HG03025 (cell line): ENCODE data around the gene TMEM79.
"Not testable (repeated sequence)": the region's sequence is repeated elsewhere in the genome, so short reads cannot be mapped to it uniquely, and the experiment has no call there.

Source experiments
- ATAC-seq: cut with Tn5 transposase; IDR thresholded peaks from one replicate; pipeline ENCODE4 v1.9.1; 2021; ENCODE audit warnings: mild to moderate bottlenecking, moderate library complexity; ENCODE audit not compliant: unreplicated experiment, low FRiP score

Gene TMEM79

DNA sequence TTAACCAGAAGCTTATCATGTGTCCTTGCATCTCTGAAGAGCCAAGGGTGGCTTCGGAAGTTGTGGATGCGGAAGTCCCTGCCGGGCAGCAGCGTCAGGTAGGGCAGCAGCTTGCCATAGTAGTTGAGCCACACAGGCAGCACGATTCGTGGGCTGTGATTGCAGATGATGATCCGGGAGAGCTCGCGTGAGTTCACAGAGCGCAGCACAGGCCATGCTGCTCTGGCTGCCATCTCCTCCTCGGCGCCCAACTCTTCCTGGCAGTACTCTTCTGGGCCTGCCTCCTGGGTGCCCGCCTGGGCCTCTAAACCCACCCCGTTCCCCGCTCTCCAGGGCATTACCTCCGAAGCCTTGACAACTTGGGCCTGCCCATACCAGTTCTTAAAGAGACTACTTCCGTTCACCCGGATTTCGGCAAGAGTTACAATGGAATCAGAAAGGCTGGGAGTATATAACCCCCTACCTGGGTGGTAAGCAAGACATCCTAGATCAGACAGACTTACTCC is 14.8 kb downstream of the TMEM79 start, which contains the start of gene VHLL:
Gene VHLL, minus strand, starts transcription at position 456 of the 506 bp plus-strand sequence. Its CDS starts 118 bp downstream, at position 338.
- ATAC-seq = no peak

DNA sequence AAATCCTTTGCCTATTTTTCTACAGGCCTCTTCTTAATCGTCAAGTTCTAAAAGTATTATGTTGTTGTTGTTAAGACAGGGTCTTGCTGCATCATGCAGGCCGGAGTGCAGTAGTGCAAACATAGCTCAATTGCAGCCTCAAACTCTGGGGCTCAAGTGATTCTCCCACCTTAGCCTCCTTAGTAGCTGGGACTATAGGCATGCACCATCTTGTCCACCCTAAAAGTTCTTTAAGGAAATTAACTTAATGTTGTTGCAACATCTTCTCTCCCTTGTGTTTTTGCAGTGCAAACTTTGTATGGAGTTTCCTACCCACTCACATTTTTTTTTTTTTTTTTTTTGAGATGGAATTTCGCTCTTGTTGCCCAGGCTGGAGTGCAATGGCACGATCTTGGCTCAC is 19.1 kb downstream of the TMEM79 start:
- no peak for ATAC-seq

DNA sequence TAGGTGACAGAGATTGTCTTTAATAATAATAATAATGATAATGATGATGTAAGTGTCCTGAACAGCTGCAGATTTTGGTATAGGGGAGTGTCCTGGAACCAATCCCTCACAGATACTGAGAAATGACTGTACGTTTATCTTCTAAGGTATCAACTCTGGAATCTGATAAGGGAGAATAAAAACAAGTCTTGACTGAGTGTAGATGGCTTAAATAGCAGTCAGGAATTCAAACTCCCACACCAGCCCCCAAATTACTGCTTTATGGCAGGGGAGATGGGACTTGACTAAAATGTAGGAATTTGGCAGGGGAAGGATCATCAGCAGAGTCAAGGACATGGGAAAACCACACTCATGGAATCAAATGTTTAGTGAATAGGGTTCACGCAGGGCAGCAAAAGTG is 21.1 kb downstream of the TMEM79 start:
- no peak for ATAC-seq

DNA sequence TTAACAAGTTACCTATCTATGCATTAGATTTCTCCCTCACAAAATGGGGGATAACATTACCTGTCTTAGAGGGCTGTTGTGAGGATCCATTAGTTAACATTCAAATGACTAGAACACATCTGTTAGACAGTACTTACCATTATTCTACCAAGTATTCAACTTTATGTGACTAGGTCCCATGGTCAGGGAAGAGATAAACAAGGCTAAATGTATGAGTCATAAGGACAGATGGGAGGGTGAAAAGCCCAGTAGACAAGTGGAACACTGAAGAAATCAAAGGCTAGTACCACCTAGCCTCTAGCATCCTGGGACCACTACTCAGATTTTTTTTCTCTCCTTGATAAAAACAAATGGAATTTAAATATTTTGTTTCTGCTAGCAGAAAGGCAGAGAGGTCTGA is 24.0 kb downstream of the TMEM79 start:
- ATAC-seq = no peak

DNA sequence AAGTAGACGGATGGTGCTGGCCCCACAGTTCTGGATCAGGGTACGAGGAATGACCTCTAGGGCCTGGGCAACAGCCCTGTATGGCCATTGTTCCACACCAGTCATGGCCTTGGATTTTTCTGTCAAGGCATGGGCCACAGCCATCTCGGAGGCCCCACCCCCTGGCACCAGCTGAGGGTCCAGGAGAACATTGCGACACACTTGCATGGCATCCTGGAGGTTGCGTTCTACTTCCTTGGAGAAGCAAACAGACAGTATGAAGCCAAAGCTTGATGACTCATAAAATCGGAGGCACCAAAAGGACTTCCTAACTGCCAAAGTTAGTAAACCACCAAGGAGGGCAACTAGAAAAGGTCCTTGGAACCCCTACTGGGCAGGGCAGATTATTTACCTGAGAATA is 26.8 kb downstream of the TMEM79 start:
- ATAC-seq = no peak

DNA sequence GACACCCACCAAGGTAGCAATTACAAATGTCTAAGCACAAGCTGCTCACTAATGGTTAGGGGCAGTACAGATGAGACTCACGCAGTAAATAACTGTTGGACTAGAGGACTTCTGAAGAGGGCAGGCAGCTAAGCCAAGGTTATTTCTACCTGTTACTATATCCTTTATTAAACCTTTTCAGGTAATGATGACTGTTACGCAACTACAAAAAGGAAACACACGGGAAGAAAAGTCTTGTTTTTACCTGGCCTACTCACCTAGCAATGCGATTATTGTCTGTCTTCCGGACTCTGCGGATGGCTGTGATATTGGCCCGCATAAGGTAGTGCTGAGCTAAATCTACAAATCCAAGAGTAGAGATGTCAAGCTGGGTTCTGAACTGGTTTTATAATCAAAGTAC is 32.8 kb downstream of the TMEM79 start:
- ATAC-seq = no peak

DNA sequence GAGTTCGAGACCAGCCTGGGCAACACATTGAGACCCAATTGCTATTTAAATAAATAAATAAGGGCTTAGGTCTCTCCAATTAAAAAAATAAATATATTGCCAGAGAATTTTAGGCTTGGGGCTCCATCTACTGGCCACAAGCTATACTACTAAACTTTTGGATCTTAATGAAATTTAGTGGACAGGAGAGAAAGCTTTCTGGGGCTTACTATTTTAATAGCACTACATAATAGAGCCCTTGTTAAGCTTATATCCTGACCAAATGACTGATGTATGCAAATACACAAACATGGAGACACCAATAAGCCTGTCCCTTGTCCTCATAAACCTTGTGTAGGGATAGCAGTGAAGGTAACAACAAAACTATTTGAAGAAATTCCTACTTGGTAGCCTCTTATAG is 35.5 kb downstream of the TMEM79 start:
- no peak for ATAC-seq

DNA sequence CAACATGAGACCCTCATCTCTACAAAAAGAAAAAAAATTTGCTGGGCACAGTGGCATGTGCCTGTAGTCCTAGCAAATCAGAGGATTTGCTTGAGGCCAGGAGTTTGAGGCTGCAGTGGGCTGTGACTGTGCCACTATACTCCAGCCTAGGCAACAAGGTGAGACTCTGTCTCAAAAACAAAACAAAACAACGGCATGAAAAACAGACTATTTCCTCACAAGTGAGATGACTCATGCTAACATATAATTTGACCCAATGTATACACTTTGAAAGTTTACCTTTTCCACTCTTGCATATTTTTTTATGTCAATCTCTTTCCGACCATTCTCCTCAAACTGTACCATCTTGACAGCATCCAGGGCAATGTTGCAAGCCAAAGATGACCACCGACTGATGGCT is 36.4 kb downstream of the TMEM79 start:
- ATAC-seq = no peak

DNA sequence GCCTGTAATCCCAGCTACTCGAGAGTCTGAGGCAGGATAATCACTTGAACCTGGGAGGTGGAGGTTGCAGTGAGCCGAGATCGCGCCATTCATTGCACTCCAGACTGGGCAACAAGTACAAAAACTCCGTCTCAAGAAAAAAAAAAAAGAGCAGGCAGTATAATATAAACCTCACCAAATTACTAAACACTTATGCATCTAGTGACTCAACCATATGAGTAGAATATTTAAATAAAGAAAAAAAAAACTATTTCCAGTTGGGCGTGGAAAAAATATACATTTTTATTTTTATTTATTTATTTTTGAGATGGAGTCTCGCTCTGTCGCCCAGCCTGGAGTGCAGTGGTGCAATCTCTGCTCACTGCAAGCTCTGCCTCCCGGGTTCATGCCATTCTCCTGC is 39.1 kb downstream of the TMEM79 start:
- not testable (repeated sequence) for ATAC-seq

DNA sequence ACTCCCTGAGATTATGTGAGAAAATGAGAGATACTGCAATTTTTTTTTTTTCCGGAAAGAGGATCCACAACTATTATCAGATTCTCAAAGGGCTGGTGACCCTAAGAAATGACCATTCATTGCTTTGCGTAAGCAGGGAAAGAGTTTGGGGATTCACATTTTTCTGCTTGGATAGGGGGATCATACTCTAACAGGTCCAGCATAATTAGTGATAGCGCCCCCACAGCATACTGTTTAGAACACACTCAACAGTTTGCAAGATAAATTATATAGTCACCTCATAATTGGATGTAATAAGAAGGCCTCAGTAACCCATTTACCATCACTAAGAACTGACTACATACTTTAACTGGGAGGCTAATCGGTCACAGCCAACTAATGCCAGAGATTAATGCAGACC is 52.1 kb downstream of the TMEM79 start:
- ATAC-seq = no peak

DNA sequence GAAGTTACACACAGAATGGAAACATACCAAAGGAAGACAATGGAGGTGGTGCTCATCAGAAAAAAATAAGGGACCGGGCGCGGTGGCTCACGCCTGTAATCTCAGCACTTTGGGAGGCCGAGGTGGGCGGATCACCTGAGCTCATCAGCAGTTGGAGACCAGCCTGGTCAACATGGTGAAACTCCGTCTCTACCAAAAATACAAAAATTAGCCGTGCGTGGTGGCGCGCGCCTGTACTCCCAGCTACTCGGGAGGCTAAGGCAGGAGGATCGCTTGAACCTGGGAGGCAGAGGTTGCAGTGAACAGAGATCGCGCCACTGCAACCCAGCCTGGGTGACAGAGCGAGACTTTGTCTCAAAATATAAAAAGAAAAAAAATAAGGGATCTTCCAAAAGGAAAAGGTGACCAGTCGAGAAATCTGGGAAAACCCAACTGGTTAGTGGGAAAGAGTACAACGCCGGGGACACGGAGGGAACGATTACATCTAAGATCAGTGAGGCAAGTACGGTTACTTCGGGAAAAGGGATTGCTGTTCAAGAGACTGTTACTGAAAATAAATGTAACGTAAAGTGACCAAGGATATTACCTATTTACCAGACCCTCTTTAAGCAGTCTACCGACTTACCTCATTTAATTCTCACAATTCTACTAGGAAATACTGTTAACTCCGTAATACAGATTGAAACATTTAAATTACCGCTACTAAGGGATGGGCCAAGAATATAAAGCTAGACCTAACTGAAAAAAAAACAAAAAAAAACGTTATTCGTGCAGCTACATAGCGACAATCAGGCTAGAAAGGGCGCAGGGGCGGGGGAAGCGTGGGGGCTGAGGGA is 53.1 kb downstream of the TMEM79 start:
- no peak for ATAC-seq

DNA sequence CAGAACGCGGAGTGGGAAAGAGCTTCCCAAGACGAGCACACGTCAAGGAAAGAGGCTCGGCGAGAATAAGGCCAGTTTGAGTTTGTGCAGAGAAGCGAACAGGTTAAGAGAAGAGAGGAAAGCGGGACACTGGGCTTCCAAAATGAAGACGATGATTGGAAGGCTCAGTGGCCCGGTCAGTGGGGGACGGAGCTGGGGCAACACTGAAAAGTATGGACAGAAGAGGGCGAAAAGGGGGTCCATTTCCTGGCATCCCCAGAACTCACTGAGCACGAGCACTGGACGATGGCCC is 53.7 kb downstream of the TMEM79 start:
- no peak for ATAC-seq

DNA sequence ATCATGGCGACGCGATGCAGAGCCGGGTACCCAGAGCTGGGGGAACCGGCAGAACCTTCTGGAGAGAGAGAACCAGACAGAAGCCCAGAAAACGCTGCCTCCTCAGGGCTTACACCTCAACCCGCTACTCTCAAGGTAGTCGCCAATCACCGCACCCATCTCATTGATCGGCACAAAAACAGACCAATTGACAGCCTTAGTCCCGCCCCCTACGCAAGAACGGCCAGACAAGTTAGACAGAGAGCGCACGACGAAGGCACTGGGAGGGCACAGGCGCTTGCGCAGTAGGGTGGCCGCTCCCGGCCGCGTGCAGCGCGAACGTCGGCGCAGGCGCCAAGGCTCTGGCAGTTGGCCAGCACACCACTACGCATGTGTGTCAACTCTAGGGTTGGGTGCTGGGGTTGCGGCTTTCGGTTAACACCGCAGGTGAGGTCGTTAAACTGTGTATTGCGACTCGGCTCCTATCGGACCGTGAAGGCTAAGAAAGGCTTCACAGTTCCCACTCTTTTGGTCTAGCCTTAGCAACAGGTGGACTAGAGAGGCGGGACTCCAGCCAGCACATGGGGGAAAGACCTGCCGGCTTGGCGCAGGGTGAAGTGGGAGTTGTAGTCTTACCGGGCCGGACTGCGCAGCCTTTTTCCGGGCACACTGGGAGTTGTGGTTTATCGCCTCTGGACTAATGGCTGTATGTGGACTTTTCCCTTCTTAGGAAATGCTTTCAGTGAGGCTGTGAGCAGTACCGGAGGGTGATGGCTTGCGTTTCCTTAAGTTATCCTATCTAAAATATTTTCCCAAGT is 54.3 kb downstream of the TMEM79 start, which contains the start of the genes CCT3 and TSACC:
Gene CCT3, minus strand, starts transcription at position 113 of the 797 bp plus-strand sequence. Its CDS starts 108 bp downstream, at position 5.
Gene TSACC, plus strand, starts transcription at position 347 of the 797 bp plus-strand sequence. CDS start 1,232 bp downstream, outside the sequence.
- peak; percentile 86 for ATAC-seq
